ENCODE measurements around the gene SCYL2. TPM values are rescaled to one million over a fixed set of nuclear protein-coding genes. Genes with fewer than 3 reads are reported as not detected.

SCYL2 gene
- total RNA-seq, 4 donors from 2014 or later = 27.7 to 51.8 (median 39.5) TPM

DNA sequence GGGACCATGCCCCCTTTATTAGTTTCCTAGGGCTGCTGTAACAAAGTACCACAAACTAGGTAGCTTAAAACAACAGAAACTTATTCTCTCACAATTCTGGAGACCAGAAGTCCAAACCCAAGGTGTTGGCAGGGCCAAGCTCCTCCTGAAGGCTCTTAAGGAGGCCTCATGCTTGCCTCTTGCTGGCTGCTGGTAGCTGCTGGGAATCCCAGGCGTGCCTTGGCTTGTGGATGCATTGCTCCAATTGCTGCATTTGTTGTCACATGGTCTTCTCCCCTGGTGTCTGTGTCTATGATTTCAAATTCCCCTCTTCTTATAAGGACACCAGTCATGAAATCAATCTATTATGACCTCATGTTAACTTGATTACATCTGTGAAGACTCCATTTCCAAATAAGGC is 101.1 kb downstream of the SCYL2 start:
- no peak for DNase-seq
- no peak overlapping the region for H3K4me3 ChIP-seq
- 85 to 91% methylated on average over 1 of the region's 1 CpG for WGBS, 2 donors
- no peaks in the 10 kb centered on the region for H3K27me3 ChIP-seq
- TF ChIP-seq, protein P1, sequence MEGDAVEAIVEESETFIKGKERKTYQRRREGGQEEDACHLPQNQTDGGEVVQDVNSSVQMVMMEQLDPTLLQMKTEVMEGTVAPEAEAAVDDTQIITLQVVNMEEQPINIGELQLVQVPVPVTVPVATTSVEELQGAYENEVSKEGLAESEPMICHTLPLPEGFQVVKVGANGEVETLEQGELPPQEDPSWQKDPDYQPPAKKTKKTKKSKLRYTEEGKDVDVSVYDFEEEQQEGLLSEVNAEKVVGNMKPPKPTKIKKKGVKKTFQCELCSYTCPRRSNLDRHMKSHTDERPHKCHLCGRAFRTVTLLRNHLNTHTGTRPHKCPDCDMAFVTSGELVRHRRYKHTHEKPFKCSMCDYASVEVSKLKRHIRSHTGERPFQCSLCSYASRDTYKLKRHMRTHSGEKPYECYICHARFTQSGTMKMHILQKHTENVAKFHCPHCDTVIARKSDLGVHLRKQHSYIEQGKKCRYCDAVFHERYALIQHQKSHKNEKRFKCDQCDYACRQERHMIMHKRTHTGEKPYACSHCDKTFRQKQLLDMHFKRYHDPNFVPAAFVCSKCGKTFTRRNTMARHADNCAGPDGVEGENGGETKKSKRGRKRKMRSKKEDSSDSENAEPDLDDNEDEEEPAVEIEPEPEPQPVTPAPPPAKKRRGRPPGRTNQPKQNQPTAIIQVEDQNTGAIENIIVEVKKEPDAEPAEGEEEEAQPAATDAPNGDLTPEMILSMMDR (IDR thresholded peaks at IDR 0.05) = no peak
- TF ChIP-seq POLR2A (IDR thresholded peaks at IDR 0.05) = no peak
- no peaks in the 10 kb centered on the region for H3K9me3 ChIP-seq
- intact Hi-C loops (cut with DNase I) = no loop called here
- H3K36me3 ChIP-seq = no peaks in the 10 kb centered on the region
- H3K27ac ChIP-seq = no peak overlapping the region
- peaks cover 0 to 6% (median 0%) of the 10 kb centered on the region in 3 donors for H3K4me1 ChIP-seq

DNA sequence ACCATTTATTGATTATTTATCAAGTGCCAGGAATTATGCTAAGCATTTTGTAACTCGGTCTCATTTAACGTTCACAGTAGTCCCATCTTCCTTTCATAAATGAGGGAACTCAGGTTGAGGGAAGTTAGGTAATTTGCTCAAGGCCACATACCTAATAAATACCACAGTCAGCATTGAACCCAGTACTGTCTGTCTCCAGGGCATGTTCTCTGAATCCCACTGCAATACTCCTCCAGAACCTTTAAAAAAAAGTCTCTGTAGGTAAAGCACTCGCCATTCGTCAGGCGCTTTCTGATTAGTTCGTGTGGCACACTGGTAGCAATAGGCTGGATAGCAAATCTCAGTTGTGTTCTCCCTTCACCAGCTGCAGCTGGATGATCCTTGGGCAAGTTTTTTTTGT is 104.2 kb downstream of the SCYL2 start:
- peaks cover 0 to 12% (median 0%) of the 10 kb centered on the region in 3 donors for H3K4me1 ChIP-seq
- TF ChIP-seq, protein P1 (IDR thresholded peaks at IDR 0.05) = no peak
- TF ChIP-seq POLR2A (IDR thresholded peaks at IDR 0.05) = no peak
- intact Hi-C loops (cut with DNase I) = no loop called here
- 84 to 86% methylated on average over 6 of the region's 6 CpGs for WGBS, 2 donors
- H3K27ac ChIP-seq = no peak overlapping the region
- H3K36me3 ChIP-seq = no peaks in the 10 kb centered on the region
- H3K27me3 ChIP-seq = no peaks in the 10 kb centered on the region
- DNase-seq = no peak
- no peak overlapping the region for H3K4me3 ChIP-seq
- H3K9me3 ChIP-seq = no peaks in the 10 kb centered on the region

DNA sequence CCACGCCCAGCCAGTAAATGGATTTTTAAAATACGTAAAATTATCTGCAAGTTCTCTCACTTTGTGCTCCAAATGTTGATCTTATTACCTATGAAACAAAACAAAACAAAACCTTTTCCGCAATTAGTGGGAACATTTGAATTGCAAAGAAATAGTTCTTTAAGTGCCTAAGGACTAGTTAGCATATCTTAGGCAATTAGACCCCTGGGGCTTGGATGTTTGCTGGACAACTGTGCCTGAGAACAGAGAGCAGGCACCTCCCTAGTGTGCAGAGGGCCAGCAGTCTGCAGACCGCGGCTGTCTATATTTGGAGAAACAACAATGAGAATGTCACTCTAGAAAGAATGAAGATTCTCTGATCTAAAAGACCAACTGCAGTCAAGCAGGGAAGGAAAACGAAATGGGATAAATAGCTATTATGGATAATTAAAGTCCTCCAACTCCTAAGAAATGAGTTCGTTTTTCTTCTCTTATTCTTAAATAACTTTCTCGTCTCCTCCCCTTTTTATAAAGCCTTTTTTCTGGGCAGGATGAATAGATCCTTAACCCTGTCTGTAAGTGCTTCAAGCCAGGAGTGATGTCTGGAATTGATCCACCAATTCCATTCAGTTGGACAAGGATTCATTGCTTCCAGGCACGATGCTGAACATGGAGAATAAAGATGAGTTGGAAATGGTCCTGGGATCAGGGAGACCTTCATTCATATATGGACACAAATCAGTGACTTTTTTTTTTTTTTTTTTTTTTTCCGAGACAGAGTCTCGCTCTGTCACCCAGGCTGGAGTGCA is 106.1 kb downstream of the SCYL2 start:
- no peaks in the 10 kb centered on the region for H3K27me3 ChIP-seq
- TF ChIP-seq POLR2A (IDR thresholded peaks at IDR 0.05) = no peak
- TF ChIP-seq, protein P1 (IDR thresholded peaks at IDR 0.05) = no peak
- intact Hi-C loops (cut with DNase I) = no loop called here
- WGBS, 2 donors = 26 to 35% methylated on average over 11 of the region's 11 CpGs
- no peaks in the 10 kb centered on the region for H3K36me3 ChIP-seq
- no peak for DNase-seq
- H3K9me3 ChIP-seq = no peaks in the 10 kb centered on the region
- H3K27ac ChIP-seq = no peak overlapping the region
- peaks cover 0 to 12% (median 0%) of the 10 kb centered on the region in 3 donors for H3K4me1 ChIP-seq
- H3K4me3 ChIP-seq = no peak overlapping the region

DNA sequence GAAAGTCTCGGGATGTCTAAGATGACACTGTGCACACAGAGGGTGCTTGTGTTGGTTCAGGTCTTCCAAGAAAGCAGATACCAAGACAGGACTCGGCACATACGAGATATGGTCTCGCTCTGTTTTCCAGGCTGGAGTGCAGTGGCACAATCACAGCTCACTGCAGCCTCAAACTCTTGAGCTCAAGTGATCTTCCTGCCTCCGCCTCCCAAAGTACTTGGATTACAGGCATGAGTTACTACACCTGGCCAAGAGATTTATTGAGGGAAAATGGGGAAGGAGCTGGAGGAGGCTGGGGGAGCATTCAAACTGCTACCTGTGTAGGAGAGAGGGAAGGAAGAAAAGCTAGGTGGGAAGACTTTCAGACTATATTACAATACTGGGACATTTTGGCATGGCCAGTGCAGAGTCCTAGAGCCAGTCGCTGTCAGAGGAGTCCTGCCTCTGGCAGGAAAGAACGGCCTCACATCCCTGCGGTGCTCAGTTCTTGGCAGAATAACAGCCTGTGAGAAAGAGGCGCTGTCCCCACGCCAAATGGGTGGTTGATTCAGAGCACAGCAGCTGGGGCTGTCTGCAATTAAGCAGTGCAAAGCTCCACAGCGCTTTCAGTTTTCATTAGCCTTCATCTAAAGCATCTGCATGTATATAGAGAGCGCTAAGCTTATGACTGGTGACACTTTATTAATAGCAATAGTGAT is 108.2 kb downstream of the SCYL2 start:
- intact Hi-C loops (cut with DNase I) = no loop called here
- H3K4me3 ChIP-seq = no peak overlapping the region
- DNase-seq = no peak
- no peaks in the 10 kb centered on the region for H3K27me3 ChIP-seq
- WGBS, 2 donors = 40 to 56% methylated on average over 8 to 11 of the region's 12 CpGs
- no peaks in the 10 kb centered on the region for H3K36me3 ChIP-seq
- no peak overlapping the region for H3K27ac ChIP-seq
- H3K9me3 ChIP-seq = no peaks in the 10 kb centered on the region
- H3K4me1 ChIP-seq = peaks cover 0 to 12% (median 0%) of the 10 kb centered on the region in 3 donors
- TF ChIP-seq, protein P1 (IDR thresholded peaks at IDR 0.05) = no peak
- no peak for TF ChIP-seq POLR2A (IDR thresholded peaks at IDR 0.05)

DNA sequence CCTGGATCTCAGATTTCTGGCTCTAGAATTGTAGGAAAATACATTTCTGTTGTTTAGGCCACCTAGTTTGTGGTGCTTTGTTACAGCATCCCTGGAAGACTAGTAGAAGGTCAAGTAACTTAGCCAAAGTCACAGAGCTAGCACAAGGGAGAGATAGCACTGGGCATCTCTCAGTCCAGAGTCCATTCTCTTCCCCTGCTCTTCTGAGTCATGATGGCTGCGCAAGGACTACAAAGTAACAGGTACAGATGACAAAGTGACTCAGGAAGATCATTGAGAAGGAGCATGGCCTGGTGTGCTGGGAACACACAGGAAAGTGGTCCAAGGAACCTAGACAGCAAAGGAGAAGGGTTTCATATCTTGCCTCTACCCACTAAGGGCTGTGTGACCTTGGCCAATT is 109.2 kb downstream of the SCYL2 start:
- H3K4me1 ChIP-seq = peaks cover 0 to 12% (median 0%) of the 10 kb centered on the region in 3 donors
- TF ChIP-seq, protein P1 (IDR thresholded peaks at IDR 0.05) = no peak
- TF ChIP-seq POLR2A (IDR thresholded peaks at IDR 0.05) = no peak
- H3K4me3 ChIP-seq = no peak overlapping the region
- no peaks in the 10 kb centered on the region for H3K36me3 ChIP-seq
- intact Hi-C loops (cut with DNase I) = no loop called here
- H3K27ac ChIP-seq = no peak overlapping the region
- no peak for DNase-seq
- H3K27me3 ChIP-seq = no peaks in the 10 kb centered on the region
- no peaks in the 10 kb centered on the region for H3K9me3 ChIP-seq
- WGBS, 2 donors = 100% methylated on average over 1 of the region's 1 CpG; no CpG with 5 or more reads in 1 of the 2 donors

All from esophagus squamous epithelium (tissue), 5 donors.